Panc1 (cell line): ENCODE results near the gene GAGE12D. TPM values are rescaled to one million over a fixed set of nuclear protein-coding genes. Genes with fewer than 3 reads are reported as not detected.
"Not testable (repeated sequence)": the region's sequence is repeated elsewhere in the genome, so short reads cannot be mapped to it uniquely, and the experiment has no call there.

Source experiments
- ATAC-seq: fragments of 200-7000 bp; cut with Tn5 transposase; 2 replicates; pipeline ENCODE4 v1.9.1; 2020; ENCODE audit warnings: mild to moderate bottlenecking, moderate library complexity
- BruUV-seq: library from RNA; stranded (reverse); fragments of 400-500 nt; replicated peaks from 2 replicates; lab custom pipeline; 2021; lab: Mats Ljungman, UMichigan
- CTCF ChIA-PET: fragments of 300-600 bp; sonication (Branson Sonifier 250); formaldehyde crosslinking; loops from one replicate; lab custom pipeline; 2022; ENCODE audit warnings: antibody characterized with exemption; lab: Charles Lee
- POLR2A ChIA-PET: fragments of 300-600 bp; sonication (Branson Sonifier 250); formaldehyde crosslinking; loops from one replicate; lab custom pipeline; 2022; ENCODE audit warnings: antibody characterized with exemption; lab: Charles Lee
- DNase-seq: peaks from one replicate; pipeline ENCODE4 v3.0.0-alpha.2; 2010; ENCODE audit warnings: low read depth, low spot score
- H3K27ac ChIP-seq: 2 replicates; pipeline ENCODE4 v1.5.1; 2011; ENCODE audit warnings: mild to moderate bottlenecking, low read length, inconsistent platforms
- H3K27me3 ChIP-seq: fragments of 200-500 bp; sonication (Bioruptor generic); 2 replicates; pipeline ENCODE4 v1.6.0; 2014; ENCODE audit warnings: low read length, inconsistent platforms; ENCODE audit not compliant: control insufficient read depth, insufficient read depth
- H3K36me3 ChIP-seq: fragments of 200-500 bp; sonication (Bioruptor generic); 2 replicates; pipeline ENCODE4 v1.5.1; 2014; ENCODE audit warnings: inconsistent platforms, mild to moderate bottlenecking, low read length, moderate library complexity; ENCODE audit not compliant: control insufficient read depth, insufficient read depth
- H3K4me1 ChIP-seq: 2 replicates; pipeline ENCODE4 v1.5.1; 2011; ENCODE audit warnings: inconsistent platforms, mild to moderate bottlenecking, low read length, moderate library complexity; ENCODE audit not compliant: control insufficient read depth, insufficient read depth
- H3K4me3 ChIP-seq, 2 experiments: 2 replicates each; pipeline ENCODE4 v1.5.1; 2011 to 2012; ENCODE audit warnings: low read depth in 2 of 2, low read length in 2 of 2, mild to moderate bottlenecking in 2 of 2, inconsistent platforms in 1 of 2, moderate library complexity in 1 of 2
- H3K9me3 ChIP-seq: fragments of 200-500 bp; sonication (Bioruptor generic); 2 replicates; pipeline ENCODE4 v1.5.1; 2014; ENCODE audit warnings: low read depth, mild to moderate bottlenecking, inconsistent platforms, low read length, moderate library complexity; ENCODE audit not compliant: control insufficient read depth, insufficient read depth
- in situ Hi-C: cut with HindIII; loops from 2 replicates; pipeline ENCODE4 v1.10.0; 2016; ENCODE audit warnings: low sequenced_read_pairs, low pct_unique_long_range_greater_than_20kb
- intact Hi-C: fragments of 100-400 bp; cut with micrococcal nuclease; formaldehyde crosslinking; loops from one replicate; pipeline ENCODE4 v1.10.0; 2022; ENCODE audit not compliant: unreplicated experiment
- total RNA-seq: library from RNA; stranded (reverse); gene quantifications from one replicate; pipeline ENCODE4 v1.2.1, GENCODE V29; 2021; ENCODE audit not compliant: unreplicated experiment

GAGE12D gene
- total RNA-seq, 1 experiment from 2014 or later: not detected

GRCh38 chrX:49579649-49580048, 38.1 kb downstream of the GAGE12D start, which contains the start of gene GAGE12H:
Gene GAGE12H, plus strand, starts transcription at chrX:49579949. Its CDS starts 1,155 bp downstream, at chrX:49581104.
- intact Hi-C loops, ATAC-seq, in situ Hi-C loops: not testable (repeated sequence)

DNA sequence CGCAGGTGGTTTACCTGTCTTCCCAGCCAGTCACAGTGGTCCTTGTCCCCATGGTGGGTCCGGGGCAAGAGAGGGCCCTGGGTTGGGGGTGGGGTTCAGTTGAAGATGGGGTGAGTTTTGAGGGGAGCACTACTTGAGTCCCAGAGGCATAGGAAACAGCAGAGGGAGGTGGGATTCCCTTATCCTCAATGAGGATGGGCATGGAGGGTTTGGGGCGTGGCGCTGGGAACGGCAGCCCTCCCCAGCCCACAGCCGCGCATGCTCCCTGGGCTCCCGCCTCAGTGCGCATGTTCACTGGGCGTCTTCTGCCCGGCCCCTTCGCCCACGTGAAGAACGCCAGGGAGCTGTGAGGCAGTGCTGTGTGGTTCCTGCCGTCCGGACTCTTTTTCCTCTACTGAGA, 47.7 kb downstream of the GAGE12D start, which contains the start of gene GAGE2A:
Gene GAGE2A, plus strand, starts transcription at position 301 of the 400 bp plus-strand sequence. CDS start 1,155 bp downstream, outside the sequence.
- BruUV-seq, H3K9me3 ChIP-seq, ATAC-seq, CTCF ChIA-PET, DNase-seq, H3K4me1 ChIP-seq, H3K36me3 ChIP-seq, H3K4me3 ChIP-seq, H3K27me3 ChIP-seq, H3K27ac ChIP-seq, in situ Hi-C loops, POLR2A ChIA-PET, intact Hi-C loops: not testable (repeated sequence)

More at GRCh38 chrX:49579649-49580048, 38.1 kb downstream of the GAGE12D start, which contains the start of gene GAGE12H:
- CTCF ChIA-PET, H3K9me3 ChIP-seq, H3K4me3 ChIP-seq, BruUV-seq, H3K27ac ChIP-seq, H3K27me3 ChIP-seq, POLR2A ChIA-PET, DNase-seq, H3K36me3 ChIP-seq, H3K4me1 ChIP-seq: not testable (repeated sequence)

DNA sequence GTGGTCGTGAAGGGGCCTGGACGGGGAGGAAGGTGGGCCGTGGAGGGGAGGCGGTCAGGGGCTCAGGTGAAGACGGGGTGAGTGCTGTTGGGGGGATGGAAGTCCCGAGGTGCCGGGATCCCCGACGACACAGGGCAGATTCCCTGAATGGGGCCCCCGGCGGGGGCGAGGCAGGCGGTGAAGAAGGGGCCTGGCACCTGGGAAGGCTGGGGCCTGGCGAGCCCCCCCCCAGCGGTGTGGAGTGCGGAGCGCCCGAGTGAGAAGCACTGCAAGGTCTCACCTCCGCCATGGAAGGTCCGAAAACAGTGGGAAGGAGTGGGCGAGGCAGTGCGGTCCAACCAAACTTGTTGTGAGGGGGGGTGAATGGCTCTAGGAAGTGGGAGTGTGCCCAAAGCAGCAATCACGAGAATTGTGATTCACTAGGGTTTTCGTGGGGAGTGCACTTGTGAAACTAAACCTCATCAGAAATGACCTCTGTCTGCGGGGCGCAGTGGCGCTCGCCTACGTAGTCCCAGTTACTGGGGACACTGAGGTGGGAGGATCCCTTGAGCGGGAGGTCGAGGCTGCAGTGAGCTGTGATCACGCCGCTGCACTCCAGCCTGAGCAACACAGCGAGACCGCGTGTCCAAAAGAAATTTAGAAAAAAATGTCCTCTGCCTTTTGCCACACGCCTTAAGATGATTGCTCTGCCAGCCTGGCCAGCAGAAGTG, 48.4 kb downstream of the GAGE12D start:
- H3K9me3 ChIP-seq, CTCF ChIA-PET, POLR2A ChIA-PET, intact Hi-C loops, H3K4me1 ChIP-seq, H3K27ac ChIP-seq, BruUV-seq, H3K36me3 ChIP-seq, in situ Hi-C loops, ATAC-seq, DNase-seq, H3K4me3 ChIP-seq, H3K27me3 ChIP-seq: not testable (repeated sequence)

DNA sequence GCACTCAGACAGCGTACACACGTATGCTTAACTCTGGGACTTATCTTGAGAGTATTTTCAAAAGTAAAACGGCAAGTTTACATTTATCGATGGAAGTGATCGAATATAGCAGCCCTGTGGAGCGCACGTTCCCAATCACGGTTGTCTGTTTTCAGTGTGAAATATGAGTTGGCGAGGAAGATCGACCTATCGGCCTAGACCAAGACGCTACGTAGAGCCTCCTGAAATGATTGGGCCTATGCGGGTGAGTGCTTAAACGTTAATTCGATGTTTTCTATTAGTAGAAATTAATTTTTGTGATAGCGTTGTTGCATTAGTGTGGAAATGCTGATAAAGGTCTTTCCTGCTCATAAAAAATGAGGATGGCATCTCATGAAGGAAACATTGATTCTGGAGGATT, 49.0 kb downstream of the GAGE12D start:
- H3K9me3 ChIP-seq, in situ Hi-C loops, BruUV-seq, POLR2A ChIA-PET, DNase-seq, H3K27me3 ChIP-seq, H3K4me3 ChIP-seq, CTCF ChIA-PET, H3K27ac ChIP-seq, ATAC-seq, H3K4me1 ChIP-seq, intact Hi-C loops, H3K36me3 ChIP-seq: not testable (repeated sequence)

Other genes starting within 250 kb of the GAGE12D start
- gene GAGE10, start 238.1 kb upstream of the GAGE12D start, total RNA-seq: not detected
- gene GAGE12J, start 219.7 kb upstream of the GAGE12D start, total RNA-seq: 1.1 TPM
- gene GAGE13, start 210.2 kb upstream of the GAGE12D start, total RNA-seq: not detected
- not detected for gene GAGE12C, start 9.6 kb upstream of the GAGE12D start, total RNA-seq
- gene GAGE12E, start 9.6 kb downstream of the GAGE12D start, total RNA-seq: not detected
- 0.49 TPM for gene GAGE12F, start 19.1 kb downstream of the GAGE12D start, total RNA-seq
- 0.49 TPM for gene GAGE12G, start 28.7 kb downstream of the GAGE12D start, total RNA-seq
- not detected for gene GAGE12H, start 38.2 kb downstream of the GAGE12D start, total RNA-seq
- gene GAGE2A, start 47.8 kb downstream of the GAGE12D start, total RNA-seq: not detected
- gene GAGE1, start 57.3 kb downstream of the GAGE12D start, total RNA-seq: not detected
- gene PAGE1, start 154.3 kb downstream of the GAGE12D start, total RNA-seq: not detected